Heart left ventricle (tissue), 13 donors: ENCODE results near the gene ROPN1.

Source experiments
- CTCF ChIP-seq, 12 donors: fragments of 200-600 bp; sonication (generic) in 4 of 12; IDR thresholded peaks; one replicate each; pipeline versions ENCODE4 v1.5.0 to v1.8.0; 2018 to 2022; ENCODE audit warnings: antibody characterized with exemption in 12 of 12, mild to moderate bottlenecking in 5 of 12
- POLR2A ChIP-seq, 2 donors: fragments of 450-650 bp; IDR thresholded peaks; one replicate each; pipeline ENCODE4 v1.6.1; 2017; ENCODE audit warnings: antibody characterized with exemption in 2 of 2, mild to moderate bottlenecking in 2 of 2, moderate library complexity in 2 of 2
- donor health status: ischemic (EF 13 %, LVEDD 7.1; RV severe dilation, severe dysfunction).
- donor health status: DM: no; HTN: yes; CAD: no.
- donor health status: DM: no; HTN: no; CAD: no.
- donor health status: ischemic (EF 25% LVEDD 6.9; RV normal size, moderate dysfunction).
- donor health status: ischemic (EF 25% LVEDD 5.7; RV mildly dilated, moderate dysfunction).
- donor health status: ischemic (EF 35%, LVEDD 5.7; RV mildly dilated, moderate dysfunction).
- donor health status: nonischemic (EF 11% LVEDD 7.7; RV severe dilation, severe dysfunction).
- donor health status: DM: yes; HTN: yes; CAD: no.
- donor health status: PGD.
- donor health status: ischemic (EF 29% LVEDD 5.4; RV normal size, mild dysfunction).
- donor health status: nonischemic (EF 23%, LVEDD 6.1; RV moderate dilation, normal function).

- TF ChIP-seq POLR2A (IDR thresholded peaks at IDR 0.05) (no peak), CTCF (IDR thresholded peaks at IDR 0.05) (peak in 6 of 12 donors; percentile 4 to 31 (median 18))
These were observed 41.6 kb upstream of the ROPN1 start, which contains the start of gene KALRN for GRCh38 chr3:124033360-124034015.
